NCI-H1436 (cell line): Measurements from ENCODE around the gene NFKB1.
"Not testable (repeated sequence)": the region's sequence is repeated elsewhere in the genome, so short reads cannot be mapped to it uniquely, and the experiment has no call there.

Experiments used
- DNase-seq: peaks from one replicate; lab custom pipeline; 2025; lab: John Stamatoyannopoulos, UW

NFKB1 gene

GRCh38 chr4:102600689-102601088, 99.5 kb downstream of the NFKB1 start:
- no peak for DNase-seq

- DNase-seq, result no peak
These were observed 100.5 kb downstream of the NFKB1 start for GRCh38 chr4:102601586-102602227.

GRCh38 chr4:102604222-102604940, 103.2 kb downstream of the NFKB1 start:
- DNase-seq, result no peak

GRCh38 chr4:102606261-102606660, 105.1 kb downstream of the NFKB1 start:
- DNase-seq, result no peak

- no peak for DNase-seq
These were observed 105.8 kb downstream of the NFKB1 start for GRCh38 chr4:102606846-102607450.

GRCh38 chr4:102608190-102608589, 107.0 kb downstream of the NFKB1 start:
- DNase-seq, result no peak

- no peak for DNase-seq
These were observed 108.8 kb downstream of the NFKB1 start for GRCh38 chr4:102610007-102610406.

- DNase-seq, result no peak
These were observed 109.3 kb downstream of the NFKB1 start for GRCh38 chr4:102610476-102610875.

- DNase-seq, result no peak
These were observed 111.1 kb downstream of the NFKB1 start for GRCh38 chr4:102612210-102612609.

- DNase-seq, result no peak
These were observed 111.7 kb downstream of the NFKB1 start for GRCh38 chr4:102612824-102613366.

- DNase-seq, result no peak
These were observed 113.6 kb downstream of the NFKB1 start for GRCh38 chr4:102614801-102615200.

GRCh38 chr4:102616636-102617035, 115.5 kb downstream of the NFKB1 start:
- no peak for DNase-seq

- not testable (repeated sequence) for DNase-seq
These were observed 117.9 kb downstream of the NFKB1 start for GRCh38 chr4:102619021-102619420.

GRCh38 chr4:102619776-102620631, 118.8 kb downstream of the NFKB1 start:
- DNase-seq, result not testable (repeated sequence)

GRCh38 chr4:102620697-102621497, 119.7 kb downstream of the NFKB1 start:
- DNase-seq, result peak; percentile 5

GRCh38 chr4:102623622-102624021, 122.5 kb downstream of the NFKB1 start:
- DNase-seq, result peak; percentile 7

- DNase-seq, result no peak
These were observed 123.3 kb downstream of the NFKB1 start for GRCh38 chr4:102624505-102624904.

- peak; percentile 5 for DNase-seq
These were observed 124.2 kb downstream of the NFKB1 start for GRCh38 chr4:102625232-102625930.

- DNase-seq, result no peak
These were observed 126.8 kb downstream of the NFKB1 start for GRCh38 chr4:102627831-102628523.

- no peak for DNase-seq
These were observed 128.5 kb downstream of the NFKB1 start for GRCh38 chr4:102629673-102630072.
